Hepatocyte (in vitro differentiated cells): ENCODE measurements around the gene POLD3.

ENCODE experiments used
- CTCF ChIP-seq: fragments of 200-600 bp; sonication (generic); IDR thresholded peaks from 2 replicates; pipeline ENCODE4 v1.5.1; 2016; ENCODE audit warnings: antibody characterized with exemption, mild to moderate bottlenecking; ENCODE audit not compliant: poor library complexity
- EZH2 ChIP-seq: fragments of 200-600 bp; sonication (generic); IDR thresholded peaks from 2 replicates; pipeline ENCODE4 v1.6.1; 2016; ENCODE audit warnings: antibody characterized with exemption, mild to moderate bottlenecking, borderline replicate concordance
- EZH2phosphoT487 ChIP-seq: fragments of 200-600 bp; sonication (generic); IDR thresholded peaks from one replicate; pipeline ENCODE4 v1.6.1; 2018; ENCODE audit warnings: antibody characterized with exemption, mild to moderate bottlenecking, low read depth, moderate library complexity; ENCODE audit not compliant: unreplicated experiment, severe bottlenecking

DNA sequence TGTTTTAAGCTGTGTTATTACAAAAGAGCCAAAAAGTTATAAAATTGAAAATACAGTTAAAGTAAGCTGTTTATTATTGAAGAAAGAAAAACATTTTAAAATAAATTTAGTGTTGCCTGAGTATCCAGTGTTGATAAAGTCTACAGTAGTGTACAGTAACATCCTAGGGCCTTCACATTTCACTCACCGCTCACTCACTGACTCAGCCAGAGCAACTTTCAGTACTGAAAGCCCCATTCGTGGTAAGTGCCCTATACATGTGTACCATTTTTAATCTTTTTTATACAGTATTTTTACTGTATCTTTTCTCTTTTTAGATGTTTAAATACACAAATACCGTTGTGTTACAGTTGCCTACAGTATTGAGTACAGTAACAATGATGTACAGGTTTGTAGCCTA lies 35.0 kb downstream of the POLD3 start:
- TF ChIP-seq CTCF (no peak), EZH2 (no peak), EZH2phosphoT487 (no peak)
